ENCODE measurements around the gene DISP1. TPM values are rescaled to one million over a fixed set of nuclear protein-coding genes. Genes with fewer than 3 reads are reported as not detected.
"Not testable (repeated sequence)": the region's sequence is repeated elsewhere in the genome, so short reads cannot be mapped to it uniquely, and the experiment has no call there.

DISP1 gene
- total RNA-seq, 1 experiment from 2014 or later = 2.8 TPM

DNA sequence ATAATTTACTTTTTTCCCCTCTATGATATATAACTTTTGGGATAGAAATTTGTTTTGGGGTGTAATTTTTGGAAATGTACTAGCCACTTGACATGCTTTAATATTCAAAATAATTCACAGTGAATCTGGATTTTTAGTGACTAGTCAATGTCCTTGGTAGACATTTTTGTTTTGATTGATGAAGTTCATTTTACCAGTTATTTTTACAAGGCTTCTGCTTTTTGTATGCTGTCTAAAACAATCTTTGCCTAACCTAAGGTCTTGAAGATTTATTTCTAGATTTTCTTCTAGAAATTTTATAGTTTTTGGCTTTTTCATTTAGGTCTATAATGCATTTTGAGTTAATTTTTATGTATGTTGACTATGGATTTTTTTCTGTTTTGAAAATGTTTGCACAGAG, 30.9 kb downstream of the DISP1 start (continued):
- TF ChIP-seq, protein P1, sequence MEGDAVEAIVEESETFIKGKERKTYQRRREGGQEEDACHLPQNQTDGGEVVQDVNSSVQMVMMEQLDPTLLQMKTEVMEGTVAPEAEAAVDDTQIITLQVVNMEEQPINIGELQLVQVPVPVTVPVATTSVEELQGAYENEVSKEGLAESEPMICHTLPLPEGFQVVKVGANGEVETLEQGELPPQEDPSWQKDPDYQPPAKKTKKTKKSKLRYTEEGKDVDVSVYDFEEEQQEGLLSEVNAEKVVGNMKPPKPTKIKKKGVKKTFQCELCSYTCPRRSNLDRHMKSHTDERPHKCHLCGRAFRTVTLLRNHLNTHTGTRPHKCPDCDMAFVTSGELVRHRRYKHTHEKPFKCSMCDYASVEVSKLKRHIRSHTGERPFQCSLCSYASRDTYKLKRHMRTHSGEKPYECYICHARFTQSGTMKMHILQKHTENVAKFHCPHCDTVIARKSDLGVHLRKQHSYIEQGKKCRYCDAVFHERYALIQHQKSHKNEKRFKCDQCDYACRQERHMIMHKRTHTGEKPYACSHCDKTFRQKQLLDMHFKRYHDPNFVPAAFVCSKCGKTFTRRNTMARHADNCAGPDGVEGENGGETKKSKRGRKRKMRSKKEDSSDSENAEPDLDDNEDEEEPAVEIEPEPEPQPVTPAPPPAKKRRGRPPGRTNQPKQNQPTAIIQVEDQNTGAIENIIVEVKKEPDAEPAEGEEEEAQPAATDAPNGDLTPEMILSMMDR (IDR thresholded peaks at IDR 0.05) = no peak
- no peak for TF ChIP-seq RORB (CRISPR knock-in tag; IDR thresholded peaks at IDR 0.05)
- TF ChIP-seq, protein P2, sequence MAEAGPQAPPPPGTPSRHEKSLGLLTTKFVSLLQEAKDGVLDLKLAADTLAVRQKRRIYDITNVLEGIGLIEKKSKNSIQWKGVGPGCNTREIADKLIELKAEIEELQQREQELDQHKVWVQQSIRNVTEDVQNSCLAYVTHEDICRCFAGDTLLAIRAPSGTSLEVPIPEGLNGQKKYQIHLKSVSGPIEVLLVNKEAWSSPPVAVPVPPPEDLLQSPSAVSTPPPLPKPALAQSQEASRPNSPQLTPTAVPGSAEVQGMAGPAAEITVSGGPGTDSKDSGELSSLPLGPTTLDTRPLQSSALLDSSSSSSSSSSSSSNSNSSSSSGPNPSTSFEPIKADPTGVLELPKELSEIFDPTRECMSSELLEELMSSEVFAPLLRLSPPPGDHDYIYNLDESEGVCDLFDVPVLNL (CRISPR knock-in tag; IDR thresholded peaks at IDR 0.05; ENCODE audit: borderline replicate concordance, low read depth) = no peak
- TF ChIP-seq, protein P3, sequence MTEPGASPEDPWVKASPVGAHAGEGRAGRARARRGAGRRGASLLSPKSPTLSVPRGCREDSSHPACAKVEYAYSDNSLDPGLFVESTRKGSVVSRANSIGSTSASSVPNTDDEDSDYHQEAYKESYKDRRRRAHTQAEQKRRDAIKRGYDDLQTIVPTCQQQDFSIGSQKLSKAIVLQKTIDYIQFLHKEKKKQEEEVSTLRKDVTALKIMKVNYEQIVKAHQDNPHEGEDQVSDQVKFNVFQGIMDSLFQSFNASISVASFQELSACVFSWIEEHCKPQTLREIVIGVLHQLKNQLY (CRISPR knock-in tag; IDR thresholded peaks at IDR 0.05) = no peak

DNA sequence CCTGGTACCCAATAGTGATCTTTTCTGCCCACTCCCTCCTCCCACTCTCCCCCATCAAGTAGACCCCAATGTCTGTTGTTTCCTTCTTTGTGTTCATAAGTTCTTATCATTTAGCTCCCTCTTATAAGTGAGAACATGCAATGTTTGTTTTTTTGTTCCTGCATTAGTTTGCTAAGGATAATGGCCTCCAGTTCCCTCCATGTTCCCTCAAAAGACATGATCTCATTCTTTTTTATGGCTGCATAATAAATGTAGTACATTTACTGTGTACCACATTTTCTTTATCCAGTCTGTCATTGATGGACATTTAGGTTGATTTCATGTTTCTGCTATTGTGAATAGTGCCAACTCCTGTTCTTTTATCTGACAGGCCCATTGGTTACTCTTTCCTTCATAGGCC, 35.7 kb downstream of the DISP1 start:
- H3K27ac Mint-ChIP-seq; H3K4me1 Mint-ChIP-seq; DNase-seq (ENCODE audit: low spot score); POLR2A ChIA-PET; H3K4me3 Mint-ChIP-seq; H3K36me3 Mint-ChIP-seq; H3K9me3 Mint-ChIP-seq; CTCF ChIA-PET; H3K27me3 Mint-ChIP-seq (ENCODE audit: low read depth); ATAC-seq: not testable (repeated sequence)

DNA sequence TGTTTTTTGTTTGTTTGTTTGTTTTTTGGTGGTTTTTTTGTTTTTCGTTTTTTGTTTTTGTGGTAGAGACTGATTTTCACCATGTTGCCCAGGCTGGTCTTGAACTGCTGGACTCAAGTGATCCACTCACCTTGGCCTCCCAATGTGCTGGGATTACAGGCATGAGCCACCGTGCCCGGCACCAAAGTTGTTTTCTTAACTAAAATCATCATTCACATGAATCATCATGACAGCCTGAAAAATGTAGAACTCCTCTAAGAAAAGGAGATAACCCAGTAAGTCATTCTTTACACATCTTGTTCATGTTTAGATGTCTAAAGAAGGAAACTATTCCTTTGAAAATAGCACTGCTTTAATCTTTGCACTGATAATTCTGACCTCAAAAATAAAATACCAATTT, 37.5 kb downstream of the DISP1 start:
- Mint-ChIP-seq H3K36me3 (peaks cover 4% of the 10 kb centered on the region; the same call in 1 of the 2 replicates), H3K27me3 (ENCODE audit: low read depth) (no peaks in the 10 kb centered on the region), H3K9me3 (peaks cover 5% of the 10 kb centered on the region), H3K27ac (no peak overlapping the region), H3K4me1 (no peaks in the 10 kb centered on the region; the same call in 1 of the 2 replicates), H3K4me3 (no peak overlapping the region)
- DNase-seq (ENCODE audit: low spot score) (no peak), ATAC-seq (no peak)
- ChIA-PET POLR2A (no interaction called here), CTCF (no interaction called here)
- TF ChIP-seq NFYB (CRISPR knock-in tag; conservative IDR thresholded peaks at IDR 0.05; ENCODE audit: low read depth) = no peak

DNA sequence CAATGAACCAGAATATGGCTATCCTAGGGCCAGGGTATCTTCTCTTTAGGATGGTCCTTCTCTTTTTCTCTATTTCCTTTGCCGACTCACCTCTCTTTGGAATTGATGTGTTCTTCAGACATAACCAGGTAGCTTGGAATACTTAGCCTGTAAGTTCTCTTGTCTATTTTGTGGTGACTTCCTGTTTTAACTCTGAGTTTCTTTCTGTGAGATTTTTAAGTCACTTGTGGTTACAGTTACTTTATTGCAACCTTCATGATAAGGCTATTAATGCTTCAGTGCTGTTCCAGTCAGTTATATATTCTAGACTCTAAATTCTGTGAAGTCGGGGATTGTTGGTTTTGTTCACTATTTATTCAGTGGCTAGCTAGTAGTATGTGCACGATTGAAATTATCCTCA, 46.2 kb downstream of the DISP1 start:
- peaks cover 23% of the 10 kb centered on the region for H3K9me3 Mint-ChIP-seq
- ChIA-PET POLR2A (no interaction called here), CTCF (interaction anchor here (1.0 kb wide), 1 partner anchor 16 kb away, joined by 3 read pairs; no protein-coding TSS in a partner anchor)
- no peak overlapping the region for H3K4me3 Mint-ChIP-seq
- H3K27ac Mint-ChIP-seq = peak overlapping the region; percentile 2; the same call in 1 of the 2 replicates
- peaks cover 8% of the 10 kb centered on the region for H3K4me1 Mint-ChIP-seq
- H3K36me3 Mint-ChIP-seq = peaks cover 17% of the 10 kb centered on the region
- ATAC-seq (no peak), DNase-seq (ENCODE audit: low spot score) (no peak)
- no peaks in the 10 kb centered on the region for H3K27me3 Mint-ChIP-seq (ENCODE audit: low read depth)
- TF ChIP-seq, protein P4, sequence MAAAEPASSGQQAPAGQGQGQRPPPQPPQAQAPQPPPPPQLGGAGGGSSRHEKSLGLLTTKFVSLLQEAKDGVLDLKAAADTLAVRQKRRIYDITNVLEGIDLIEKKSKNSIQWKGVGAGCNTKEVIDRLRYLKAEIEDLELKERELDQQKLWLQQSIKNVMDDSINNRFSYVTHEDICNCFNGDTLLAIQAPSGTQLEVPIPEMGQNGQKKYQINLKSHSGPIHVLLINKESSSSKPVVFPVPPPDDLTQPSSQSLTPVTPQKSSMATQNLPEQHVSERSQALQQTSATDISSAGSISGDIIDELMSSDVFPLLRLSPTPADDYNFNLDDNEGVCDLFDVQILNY (CRISPR knock-in tag; IDR thresholded peaks at IDR 0.05) = no peak
- TF ChIP-seq NR3C1 (CRISPR knock-in tag; conservative IDR thresholded peaks at IDR 0.05; ENCODE audit: low read depth) = no peak
- no peak for TF ChIP-seq ELF4 (CRISPR knock-in tag; IDR thresholded peaks at IDR 0.05; ENCODE audit: low read depth)
- TF ChIP-seq, protein P5, sequence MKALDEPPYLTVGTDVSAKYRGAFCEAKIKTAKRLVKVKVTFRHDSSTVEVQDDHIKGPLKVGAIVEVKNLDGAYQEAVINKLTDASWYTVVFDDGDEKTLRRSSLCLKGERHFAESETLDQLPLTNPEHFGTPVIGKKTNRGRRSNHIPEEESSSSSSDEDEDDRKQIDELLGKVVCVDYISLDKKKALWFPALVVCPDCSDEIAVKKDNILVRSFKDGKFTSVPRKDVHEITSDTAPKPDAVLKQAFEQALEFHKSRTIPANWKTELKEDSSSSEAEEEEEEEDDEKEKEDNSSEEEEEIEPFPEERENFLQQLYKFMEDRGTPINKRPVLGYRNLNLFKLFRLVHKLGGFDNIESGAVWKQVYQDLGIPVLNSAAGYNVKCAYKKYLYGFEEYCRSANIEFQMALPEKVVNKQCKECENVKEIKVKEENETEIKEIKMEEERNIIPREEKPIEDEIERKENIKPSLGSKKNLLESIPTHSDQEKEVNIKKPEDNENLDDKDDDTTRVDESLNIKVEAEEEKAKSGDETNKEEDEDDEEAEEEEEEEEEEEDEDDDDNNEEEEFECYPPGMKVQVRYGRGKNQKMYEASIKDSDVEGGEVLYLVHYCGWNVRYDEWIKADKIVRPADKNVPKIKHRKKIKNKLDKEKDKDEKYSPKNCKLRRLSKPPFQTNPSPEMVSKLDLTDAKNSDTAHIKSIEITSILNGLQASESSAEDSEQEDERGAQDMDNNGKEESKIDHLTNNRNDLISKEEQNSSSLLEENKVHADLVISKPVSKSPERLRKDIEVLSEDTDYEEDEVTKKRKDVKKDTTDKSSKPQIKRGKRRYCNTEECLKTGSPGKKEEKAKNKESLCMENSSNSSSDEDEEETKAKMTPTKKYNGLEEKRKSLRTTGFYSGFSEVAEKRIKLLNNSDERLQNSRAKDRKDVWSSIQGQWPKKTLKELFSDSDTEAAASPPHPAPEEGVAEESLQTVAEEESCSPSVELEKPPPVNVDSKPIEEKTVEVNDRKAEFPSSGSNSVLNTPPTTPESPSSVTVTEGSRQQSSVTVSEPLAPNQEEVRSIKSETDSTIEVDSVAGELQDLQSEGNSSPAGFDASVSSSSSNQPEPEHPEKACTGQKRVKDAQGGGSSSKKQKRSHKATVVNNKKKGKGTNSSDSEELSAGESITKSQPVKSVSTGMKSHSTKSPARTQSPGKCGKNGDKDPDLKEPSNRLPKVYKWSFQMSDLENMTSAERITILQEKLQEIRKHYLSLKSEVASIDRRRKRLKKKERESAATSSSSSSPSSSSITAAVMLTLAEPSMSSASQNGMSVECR (CRISPR knock-in tag; IDR thresholded peaks at IDR 0.05; ENCODE audit: borderline replicate concordance) = no peak
- TF ChIP-seq, protein P3 (CRISPR knock-in tag; IDR thresholded peaks at IDR 0.05) = no peak
- no peak for TF ChIP-seq SMAD3 (CRISPR knock-in tag; IDR thresholded peaks at IDR 0.05; ENCODE audit: borderline replicate concordance)
- TF ChIP-seq, protein P6, sequence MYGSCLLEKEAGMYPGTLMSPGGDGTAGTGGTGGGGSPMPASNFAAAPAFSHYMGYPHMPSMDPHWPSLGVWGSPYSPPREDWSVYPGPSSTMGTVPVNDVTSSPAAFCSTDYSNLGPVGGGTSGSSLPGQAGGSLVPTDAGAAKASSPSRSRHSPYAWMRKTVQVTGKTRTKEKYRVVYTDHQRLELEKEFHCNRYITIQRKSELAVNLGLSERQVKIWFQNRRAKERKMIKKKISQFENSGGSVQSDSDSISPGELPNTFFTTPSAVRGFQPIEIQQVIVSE (CRISPR knock-in tag; IDR thresholded peaks at IDR 0.05; ENCODE audit: borderline replicate concordance) = no peak
- TF ChIP-seq, protein P7, sequence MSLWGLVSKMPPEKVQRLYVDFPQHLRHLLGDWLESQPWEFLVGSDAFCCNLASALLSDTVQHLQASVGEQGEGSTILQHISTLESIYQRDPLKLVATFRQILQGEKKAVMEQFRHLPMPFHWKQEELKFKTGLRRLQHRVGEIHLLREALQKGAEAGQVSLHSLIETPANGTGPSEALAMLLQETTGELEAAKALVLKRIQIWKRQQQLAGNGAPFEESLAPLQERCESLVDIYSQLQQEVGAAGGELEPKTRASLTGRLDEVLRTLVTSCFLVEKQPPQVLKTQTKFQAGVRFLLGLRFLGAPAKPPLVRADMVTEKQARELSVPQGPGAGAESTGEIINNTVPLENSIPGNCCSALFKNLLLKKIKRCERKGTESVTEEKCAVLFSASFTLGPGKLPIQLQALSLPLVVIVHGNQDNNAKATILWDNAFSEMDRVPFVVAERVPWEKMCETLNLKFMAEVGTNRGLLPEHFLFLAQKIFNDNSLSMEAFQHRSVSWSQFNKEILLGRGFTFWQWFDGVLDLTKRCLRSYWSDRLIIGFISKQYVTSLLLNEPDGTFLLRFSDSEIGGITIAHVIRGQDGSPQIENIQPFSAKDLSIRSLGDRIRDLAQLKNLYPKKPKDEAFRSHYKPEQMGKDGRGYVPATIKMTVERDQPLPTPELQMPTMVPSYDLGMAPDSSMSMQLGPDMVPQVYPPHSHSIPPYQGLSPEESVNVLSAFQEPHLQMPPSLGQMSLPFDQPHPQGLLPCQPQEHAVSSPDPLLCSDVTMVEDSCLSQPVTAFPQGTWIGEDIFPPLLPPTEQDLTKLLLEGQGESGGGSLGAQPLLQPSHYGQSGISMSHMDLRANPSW (CRISPR knock-in tag; conservative IDR thresholded peaks at IDR 0.05; ENCODE audit: low read depth) = no peak
- no peak for TF ChIP-seq MYBL2 (CRISPR knock-in tag; IDR thresholded peaks at IDR 0.05)
- no peak for TF ChIP-seq SMAD4 (CRISPR knock-in tag; IDR thresholded peaks at IDR 0.05)
- no peak for TF ChIP-seq ZNF232 (CRISPR knock-in tag; IDR thresholded peaks at IDR 0.05)
- TF ChIP-seq ZNF121 (CRISPR knock-in tag; IDR thresholded peaks at IDR 0.05) = no peak
- TF ChIP-seq PRRX2 (CRISPR knock-in tag; IDR thresholded peaks at IDR 0.05) = no peak
